ENCODE measurements around the gene RAB30.

- TF ChIP-seq CTCF (IDR thresholded peaks at IDR 0.05) (no peak), POLR2A (IDR thresholded peaks at IDR 0.05) (no peak)
Measured at GRCh38 chr11:83000381-83000780, 71.3 kb downstream of the RAB30 start.
